ENCODE results near the gene GTF2H2C.
"Not testable (repeated sequence)": the region's sequence is repeated elsewhere in the genome, so short reads cannot be mapped to it uniquely, and the experiment has no call there.

DNA sequence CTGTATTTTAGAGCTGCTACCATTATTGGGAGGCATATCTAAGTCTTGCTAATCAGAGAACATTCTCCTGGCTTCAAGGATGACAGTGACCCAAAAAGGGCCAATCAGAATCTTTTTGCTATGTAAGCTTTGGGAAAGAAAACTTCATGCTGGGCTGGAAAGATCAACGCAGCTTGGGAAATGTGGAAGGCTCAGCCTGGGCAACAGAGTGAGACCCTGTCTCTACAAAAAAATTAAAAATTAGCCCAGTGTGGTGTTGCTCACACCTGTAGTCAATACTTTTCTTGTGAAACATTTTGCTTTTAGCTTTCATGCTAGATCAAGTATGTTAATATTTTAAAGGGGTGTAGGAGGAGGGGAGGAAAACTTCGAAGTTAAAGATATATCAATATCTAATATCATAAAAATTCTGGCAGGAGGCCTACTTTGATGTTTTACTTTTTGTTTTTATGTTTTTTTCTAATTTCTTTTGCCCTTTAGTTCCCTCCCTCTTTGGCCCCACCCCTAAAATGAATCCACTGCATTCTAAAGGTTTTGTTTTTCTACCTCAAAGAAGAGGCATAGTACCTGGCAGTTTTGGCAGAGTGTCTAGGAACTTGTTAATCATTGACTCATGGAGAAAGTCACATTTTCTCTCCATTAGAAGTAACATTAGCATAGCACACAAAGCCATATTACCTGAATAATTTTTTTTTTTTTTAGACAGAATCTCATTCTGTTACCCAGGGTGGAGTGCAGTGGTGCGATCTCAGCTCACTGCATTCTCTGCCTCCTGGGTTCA is 17.0 kb upstream of the GTF2H2C start:
- TF ChIP-seq POLR2AphosphoS5, POLR2A (IDR thresholded peaks at IDR 0.05; ENCODE audit: low read depth, low read length): not testable (repeated sequence)
